LHCN-M2 (cell line): Measurements from ENCODE around the gene PTPN4. TPM values are rescaled to one million over a fixed set of nuclear protein-coding genes. Genes with fewer than 3 reads are reported as not detected.
"Not testable (repeated sequence)": the region's sequence is repeated elsewhere in the genome, so short reads cannot be mapped to it uniquely, and the experiment has no call there.

Source experiments
- DNase-seq: peaks from one replicate; pipeline ENCODE4 v3.0.0-alpha.2; 2012; ENCODE audit warnings: low read depth
- total RNA-seq: library from RNA; depleted of rRNA; stranded (reverse); fragments of >200 nt; gene quantifications from 2 replicates; pipeline ENCODE4 v1.2.3, GENCODE V29; 2014; rRNA removed

Gene PTPN4
- total RNA-seq, 1 experiment from 2014 or later = 17.5 TPM

DNA sequence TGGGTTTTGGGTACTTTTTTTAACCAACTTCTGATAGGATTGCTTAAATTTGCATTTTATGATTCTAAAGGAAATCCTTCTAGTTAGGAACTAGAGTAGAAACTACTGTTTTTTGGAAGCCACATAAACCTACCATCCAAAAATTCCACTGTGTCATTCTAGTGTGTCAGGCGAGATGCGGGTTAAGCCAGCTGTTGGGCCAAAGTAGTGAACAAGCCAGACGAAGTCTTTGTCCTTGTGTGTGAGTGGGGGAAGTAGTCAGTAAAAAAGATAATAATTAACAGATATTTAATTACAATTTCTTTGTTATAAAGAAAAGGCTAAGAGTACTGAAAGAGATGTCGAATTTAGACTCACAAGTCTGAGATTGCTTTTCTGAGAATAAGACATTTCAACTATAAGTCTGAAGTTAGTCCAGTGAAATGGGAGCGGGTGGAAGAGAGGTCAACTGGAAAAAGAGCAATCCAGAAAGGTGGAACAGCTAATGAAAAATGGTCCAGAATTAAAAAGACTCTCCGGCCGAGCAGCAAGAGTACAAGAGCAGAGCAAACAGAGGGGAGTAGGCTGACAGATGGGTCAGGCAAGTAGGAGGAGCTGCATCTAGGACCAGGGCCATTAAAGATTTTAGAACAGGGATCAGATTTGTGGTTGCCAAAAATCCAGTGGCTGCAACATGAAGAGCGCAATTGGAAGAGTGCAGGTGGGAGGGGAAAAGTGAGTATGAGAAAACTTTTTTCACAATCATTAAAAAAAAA is 254.7 kb downstream of the PTPN4 start:
- DNase-seq = no peak

GRCh38 chr2:120016800-120017199 is 257.1 kb downstream of the PTPN4 start:
- DNase-seq = no peak

DNA sequence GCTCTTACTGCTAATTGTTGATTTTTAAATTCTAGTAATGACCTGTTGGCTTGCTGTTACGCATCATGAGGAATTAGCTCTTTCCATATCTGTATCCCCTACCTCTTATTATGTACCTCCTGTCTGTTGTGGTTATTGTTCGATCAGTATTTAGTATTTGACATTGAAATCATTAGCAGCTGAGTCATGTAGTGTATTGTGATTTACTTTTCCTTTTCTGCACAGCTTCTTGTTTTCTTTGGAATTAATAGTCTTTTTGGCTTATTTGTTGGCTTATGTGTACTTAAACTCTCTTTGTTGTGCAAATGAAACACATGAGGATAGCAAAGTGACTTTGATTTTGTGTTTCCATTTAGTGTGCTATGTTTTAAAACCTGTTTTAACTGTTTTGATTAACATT is 257.5 kb downstream of the PTPN4 start:
- DNase-seq = peak; percentile 19

DNA sequence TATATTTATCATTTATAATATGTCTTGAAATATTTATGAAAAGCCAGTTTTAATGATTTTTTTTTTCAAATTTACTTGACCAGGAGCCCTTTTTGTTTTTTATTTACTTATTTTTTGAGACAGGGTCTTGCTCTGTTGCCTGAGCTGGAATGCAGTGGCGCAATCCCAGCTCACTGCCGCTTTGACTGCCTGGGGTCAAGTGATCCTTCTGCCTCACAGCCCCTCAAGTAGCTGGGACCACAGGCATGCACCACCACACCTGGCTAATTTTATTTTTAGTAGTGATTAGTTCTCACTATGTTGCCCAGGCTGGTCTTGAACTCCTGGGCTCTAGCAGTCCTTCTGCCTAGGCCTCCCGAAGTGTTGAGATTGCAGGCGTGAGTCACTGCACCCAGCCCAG is 258.8 kb downstream of the PTPN4 start:
- DNase-seq = no peak

DNA sequence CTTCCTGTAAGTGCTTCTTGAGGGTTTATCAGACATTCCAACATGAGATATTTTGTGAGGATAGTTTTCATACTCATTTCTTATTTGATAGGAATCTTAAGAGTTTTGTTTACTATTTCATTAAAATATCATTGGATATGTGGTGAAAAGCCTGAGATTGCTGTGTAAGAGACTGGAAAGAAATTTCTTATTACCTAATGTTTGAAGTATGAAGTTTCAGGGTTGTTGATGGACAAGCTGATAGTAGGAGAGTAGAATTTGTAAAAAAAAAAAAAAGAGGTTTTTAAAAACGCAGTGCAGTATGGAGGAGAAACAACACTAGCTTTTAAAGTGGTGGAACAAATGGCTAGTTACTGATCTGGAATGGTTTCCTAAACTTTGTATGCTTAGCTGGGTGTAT is 260.8 kb downstream of the PTPN4 start:
- DNase-seq = no peak

DNA sequence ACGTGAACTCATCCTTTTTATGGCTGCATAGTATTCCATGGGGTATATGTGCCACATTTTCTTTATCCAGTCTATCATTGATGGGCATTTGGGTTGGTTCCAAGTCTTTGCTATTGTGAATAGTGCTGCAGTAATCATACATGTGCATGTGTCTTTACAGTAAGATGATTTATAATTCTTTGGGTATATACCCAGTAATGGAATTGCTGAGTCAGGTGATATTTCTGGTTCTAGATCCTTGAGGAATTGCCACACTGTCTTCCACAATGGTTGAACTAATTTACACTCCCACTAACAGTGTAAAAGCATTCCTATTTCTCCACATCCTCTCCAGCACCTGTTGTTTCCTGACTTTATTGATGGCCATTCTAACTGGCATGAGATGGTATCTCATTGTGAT is 262.8 kb downstream of the PTPN4 start:
- not testable (repeated sequence) for DNase-seq

- DNase-seq = no peak
These were observed 267.2 kb downstream of the PTPN4 start for GRCh38 chr2:120026890-120027289.

DNA sequence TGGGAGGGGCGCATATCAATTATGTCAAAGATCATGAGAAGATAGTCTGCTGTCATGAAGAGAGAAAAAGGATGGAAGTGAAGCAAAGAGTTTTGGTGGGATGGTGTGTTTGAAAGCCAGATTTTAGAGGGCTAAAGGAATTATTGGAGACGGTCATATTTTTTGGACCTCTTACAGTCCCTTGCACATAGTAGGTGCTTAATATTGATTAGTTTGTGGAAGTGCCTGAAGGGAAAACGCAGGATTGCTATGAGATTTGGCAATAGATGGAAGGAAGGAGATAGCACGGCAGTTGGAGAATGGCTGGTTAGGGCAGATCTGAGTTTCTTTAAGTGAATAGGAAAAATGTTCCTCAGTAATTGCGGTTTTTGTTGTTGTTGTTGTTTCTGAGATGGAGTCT is 269.1 kb downstream of the PTPN4 start:
- no peak for DNase-seq

GRCh38 chr2:120029672-120030640 is 270.2 kb downstream of the PTPN4 start:
- DNase-seq = no peak

DNA sequence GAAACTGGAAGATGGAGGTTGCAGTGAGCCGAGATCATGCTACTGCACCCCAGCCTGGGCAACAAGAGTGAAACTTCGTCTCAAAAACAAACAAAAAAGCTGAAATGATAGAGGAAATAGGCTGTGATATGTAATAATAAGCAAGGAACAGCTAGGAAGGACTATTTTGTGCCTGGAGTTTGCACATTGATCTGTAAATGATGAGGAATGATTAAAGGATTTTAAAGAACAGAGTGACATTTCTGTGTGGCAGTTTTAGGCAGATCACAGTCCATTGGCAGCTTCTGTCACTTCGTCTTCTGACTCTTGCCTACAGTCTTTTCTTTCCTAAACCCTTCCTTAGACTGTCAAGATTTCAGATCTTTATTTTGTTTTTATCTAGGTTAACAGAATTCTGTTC is 272.6 kb downstream of the PTPN4 start:
- DNase-seq = no peak

Other genes starting within 250 kb of the PTPN4 start
- gene SCTR, start 235.4 kb upstream of the PTPN4 start, total RNA-seq = not detected in 2 replicates
- not detected in 2 replicates for gene CFAP221, start 215.5 kb upstream of the PTPN4 start, total RNA-seq
- gene TMEM177, start 80.7 kb upstream of the PTPN4 start, total RNA-seq = 17.1 and 18.8 TPM in 2 replicates